ENCODE measurements around the gene TMEM225B. TPM values are rescaled to one million over a fixed set of nuclear protein-coding genes. Genes with fewer than 3 reads are reported as not detected.
"Not testable (repeated sequence)": the region's sequence is repeated elsewhere in the genome, so short reads cannot be mapped to it uniquely, and the experiment has no call there.

Gene TMEM225B
- total RNA-seq, 1 experiment from 2014 or later, result not detected

DNA sequence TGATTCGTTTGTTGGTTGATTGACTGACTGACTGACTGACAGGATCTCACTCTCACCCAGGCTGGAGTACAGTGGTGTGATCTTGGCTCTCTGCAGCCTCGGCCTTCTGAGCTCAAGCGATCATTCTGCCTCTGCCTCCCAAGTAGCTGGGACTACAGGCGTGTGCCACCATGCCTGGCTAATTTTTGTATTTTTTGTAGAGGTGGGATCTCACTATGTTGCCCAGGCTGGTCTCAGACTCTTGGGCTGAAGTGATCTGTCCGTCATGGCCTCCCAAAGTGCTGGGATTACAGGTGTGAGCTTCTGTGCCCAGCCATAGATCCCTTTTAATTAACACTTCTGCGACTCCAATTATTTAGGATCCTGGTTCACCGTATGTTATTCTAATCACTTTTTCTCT is 29.3 kb upstream of the TMEM225B start:
- in situ Hi-C loops (cut with HindIII; ENCODE audit: low pct_unique_long_range_greater_than_20kb, low sequenced_read_pairs); DNase-seq (ENCODE audit: low read depth, low spot score): not testable (repeated sequence)

- in situ Hi-C loops (cut with HindIII; ENCODE audit: low pct_unique_long_range_greater_than_20kb, low sequenced_read_pairs), result no loop called here
- no peak for DNase-seq (ENCODE audit: low read depth, low spot score)
Observed at GRCh38 chr7:99571768-99572167, 26.3 kb upstream of the TMEM225B start.

- DNase-seq (ENCODE audit: low read depth, low spot score), result no peak
- in situ Hi-C loops (cut with HindIII; ENCODE audit: low pct_unique_long_range_greater_than_20kb, low sequenced_read_pairs), result no loop called here
Observed at GRCh38 chr7:99573257-99573656, 24.8 kb upstream of the TMEM225B start.

GRCh38 chr7:99576251-99576650 is 21.8 kb upstream of the TMEM225B start:
- DNase-seq (ENCODE audit: low read depth, low spot score), result no peak
- in situ Hi-C loops (cut with HindIII; ENCODE audit: low pct_unique_long_range_greater_than_20kb, low sequenced_read_pairs), result no loop called here

- DNase-seq (ENCODE audit: low read depth, low spot score), result no peak
- in situ Hi-C loops (cut with HindIII; ENCODE audit: low pct_unique_long_range_greater_than_20kb, low sequenced_read_pairs), result no loop called here
Observed at GRCh38 chr7:99579281-99579955, 18.6 kb upstream of the TMEM225B start.

GRCh38 chr7:99579956-99580777 is 17.9 kb upstream of the TMEM225B start:
- in situ Hi-C loops (cut with HindIII; ENCODE audit: low pct_unique_long_range_greater_than_20kb, low sequenced_read_pairs), result no loop called here
- DNase-seq (ENCODE audit: low read depth, low spot score), result peak; percentile 45

DNA sequence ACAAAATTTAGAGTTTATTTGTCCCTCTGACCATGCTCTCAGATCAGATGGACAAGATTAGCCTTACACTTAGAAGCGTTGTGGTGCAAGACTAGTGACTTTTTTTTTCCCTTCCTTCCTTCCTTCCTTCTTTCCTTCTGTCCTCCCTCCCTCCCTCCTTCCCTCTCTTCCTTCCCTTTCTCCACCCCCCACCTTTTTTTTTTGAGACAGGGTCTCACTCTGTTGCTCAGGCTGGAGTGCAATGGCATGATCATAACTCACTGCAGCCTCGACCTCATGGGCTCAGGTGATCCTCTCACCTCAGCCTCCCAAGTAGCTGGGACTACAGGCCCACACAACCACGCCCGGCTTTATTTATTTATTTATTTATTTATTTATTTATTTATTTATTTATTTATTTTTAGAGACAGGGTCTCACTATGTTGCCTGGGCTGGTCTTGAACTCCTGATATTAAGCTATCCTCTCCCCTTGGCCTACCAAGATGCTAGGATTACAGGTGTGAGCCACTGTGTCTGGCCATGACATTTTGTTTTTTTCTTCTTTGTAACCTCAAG is 17.2 kb upstream of the TMEM225B start:
- DNase-seq (ENCODE audit: low read depth, low spot score); in situ Hi-C loops (cut with HindIII; ENCODE audit: low pct_unique_long_range_greater_than_20kb, low sequenced_read_pairs): not testable (repeated sequence)

- in situ Hi-C loops (cut with HindIII; ENCODE audit: low pct_unique_long_range_greater_than_20kb, low sequenced_read_pairs), result no loop called here
- no peak for DNase-seq (ENCODE audit: low read depth, low spot score)
Observed at GRCh38 chr7:99588868-99589267, 9.2 kb upstream of the TMEM225B start.

- in situ Hi-C loops (cut with HindIII; ENCODE audit: low pct_unique_long_range_greater_than_20kb, low sequenced_read_pairs), result no loop called here
- no peak for DNase-seq (ENCODE audit: low read depth, low spot score)
Observed at GRCh38 chr7:99594948-99595745, 2.9 kb upstream of the TMEM225B start.

GRCh38 chr7:99596408-99596955 is 1.6 kb upstream of the TMEM225B start:
- DNase-seq (ENCODE audit: low read depth, low spot score), result no peak
- in situ Hi-C loops (cut with HindIII; ENCODE audit: low pct_unique_long_range_greater_than_20kb, low sequenced_read_pairs), result no loop called here

GRCh38 chr7:99599836-99600235 is 1.8 kb downstream of the TMEM225B start:
- in situ Hi-C loops (cut with HindIII; ENCODE audit: low pct_unique_long_range_greater_than_20kb, low sequenced_read_pairs), result no loop called here
- no peak for DNase-seq (ENCODE audit: low read depth, low spot score)

DNA sequence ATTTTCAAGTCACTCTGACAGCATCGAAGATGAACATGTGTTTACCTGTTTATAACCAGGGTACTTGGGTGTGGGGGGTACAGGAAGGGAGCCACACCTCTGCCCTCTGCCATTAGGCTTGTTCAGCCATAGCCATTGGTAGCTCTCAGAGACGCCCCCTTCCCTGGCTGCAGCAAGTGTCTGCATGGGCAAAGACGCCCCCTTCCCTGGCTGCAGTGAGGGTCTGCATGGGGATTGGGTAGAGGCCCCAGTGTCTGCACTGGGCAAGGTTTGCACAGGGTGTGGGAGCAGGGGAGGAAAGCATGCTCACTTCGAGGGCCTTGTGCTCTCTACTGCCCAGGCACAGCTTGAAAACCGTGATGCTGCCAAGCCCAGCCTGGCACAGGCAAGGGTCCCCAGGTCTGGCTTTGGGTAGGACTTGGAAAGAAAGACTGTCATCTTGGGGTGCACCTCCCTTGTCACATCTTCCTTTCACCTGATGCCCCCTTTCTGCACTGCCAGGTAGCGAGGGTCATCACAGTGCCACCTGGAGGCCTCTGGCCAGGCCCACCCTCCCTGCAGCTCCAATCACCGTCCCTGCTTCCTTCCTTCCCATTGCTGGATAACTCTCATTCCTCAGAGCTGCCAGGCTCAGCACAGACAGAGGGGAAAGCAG is 3.7 kb downstream of the TMEM225B start:
- DNase-seq (ENCODE audit: low read depth, low spot score), result no peak
- in situ Hi-C loops (cut with HindIII; ENCODE audit: low pct_unique_long_range_greater_than_20kb, low sequenced_read_pairs), result no loop called here

GRCh38 chr7:99605527-99605926 is 7.5 kb downstream of the TMEM225B start:
- in situ Hi-C loops (cut with HindIII; ENCODE audit: low pct_unique_long_range_greater_than_20kb, low sequenced_read_pairs), result no loop called here
- no peak for DNase-seq (ENCODE audit: low read depth, low spot score)

- no peak for DNase-seq (ENCODE audit: low read depth, low spot score)
- in situ Hi-C loops (cut with HindIII; ENCODE audit: low pct_unique_long_range_greater_than_20kb, low sequenced_read_pairs), result no loop called here
Observed at GRCh38 chr7:99606531-99606930, 8.5 kb downstream of the TMEM225B start.

DNA sequence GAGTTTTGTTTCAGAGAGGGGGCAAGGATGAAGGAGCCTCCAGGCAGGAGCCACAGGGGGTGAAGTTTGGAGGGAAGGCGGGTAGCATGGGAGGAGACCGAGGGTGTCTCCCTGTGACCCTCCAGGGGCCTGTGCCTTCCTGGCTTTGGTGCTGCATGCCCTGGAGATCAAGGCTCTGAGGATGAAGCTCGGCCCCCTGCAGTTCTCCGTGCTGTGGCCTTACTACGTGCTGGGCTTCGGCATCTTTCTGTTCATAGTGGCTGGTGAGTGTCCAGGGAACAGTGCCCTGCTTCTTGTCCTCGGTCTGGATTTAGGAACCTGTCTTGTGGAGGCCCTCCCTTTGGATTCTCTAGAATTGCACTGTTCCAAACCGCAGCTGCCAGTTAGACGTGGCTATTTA is 9.5 kb downstream of the TMEM225B start:
- in situ Hi-C loops (cut with HindIII; ENCODE audit: low pct_unique_long_range_greater_than_20kb, low sequenced_read_pairs), result no loop called here
- no peak for DNase-seq (ENCODE audit: low read depth, low spot score)

DNA sequence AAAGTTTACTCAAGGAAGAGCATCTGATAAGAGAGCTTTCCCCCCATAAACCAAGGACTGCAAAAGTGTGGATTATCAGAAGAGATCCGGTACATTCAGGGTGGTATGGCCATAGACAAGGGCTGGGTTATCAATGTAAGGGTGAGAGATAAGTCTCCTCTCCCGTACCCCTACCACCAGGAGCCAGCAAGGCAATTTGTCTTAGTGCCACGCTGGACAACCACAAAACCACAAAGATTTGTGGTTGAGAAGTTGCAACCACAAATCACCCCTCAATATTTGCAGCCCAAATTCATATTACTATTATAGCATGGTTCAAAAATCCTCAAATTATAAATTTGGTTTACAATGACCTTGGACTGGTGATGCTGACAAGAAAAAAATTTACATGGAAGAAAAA is 16.4 kb downstream of the TMEM225B start:
- in situ Hi-C loops (cut with HindIII; ENCODE audit: low pct_unique_long_range_greater_than_20kb, low sequenced_read_pairs), result no loop called here
- DNase-seq (ENCODE audit: low read depth, low spot score), result no peak

- in situ Hi-C loops (cut with HindIII; ENCODE audit: low pct_unique_long_range_greater_than_20kb, low sequenced_read_pairs), result no loop called here
- DNase-seq (ENCODE audit: low read depth, low spot score), result no peak
Observed at GRCh38 chr7:99615989-99616358, 17.9 kb downstream of the TMEM225B start.

Measured in SK-MEL-5 (cell line).